Thyroid gland (tissue), 4 donors: ENCODE measurements around the gene MAEA. TPM values are rescaled to one million over a fixed set of nuclear protein-coding genes. Genes with fewer than 3 reads are reported as not detected.

ENCODE experiments used
- DNase-seq, 2 donors: peaks; one replicate each; pipeline ENCODE4 v3.0.0-alpha.2; 2019
- H3K27ac ChIP-seq, 3 donors: fragments of 200-600 bp; sonication (generic); 1 replicate in 2 of 3; 2 replicates in 1 of 3; pipeline ENCODE4 v1.5.1; 2016 to 2019; ENCODE audit warnings: mild to moderate bottlenecking in 1 of 3, moderate library complexity in 1 of 3
- H3K27me3 ChIP-seq: fragments of 200-600 bp; sonication (generic); one replicate; pipeline ENCODE4 v1.5.1; 2019
- H3K36me3 ChIP-seq, 2 donors: fragments of 200-600 bp; sonication (generic); one replicate each; pipeline ENCODE4 v1.5.1; 2016 to 2019
- H3K4me1 ChIP-seq, 2 donors: fragments of 200-600 bp; sonication (generic); one replicate each; pipeline ENCODE4 v1.5.1; 2017 to 2019
- H3K4me3 ChIP-seq, 3 donors: fragments of 200-600 bp; sonication (generic); replicated peaks in 1 of 3; 1 replicate in 2 of 3; 2 replicates in 1 of 3; pipeline ENCODE4 v1.5.1; 2016; ENCODE audit warnings: mild to moderate bottlenecking in 1 of 3
- H3K9me3 ChIP-seq: fragments of 200-600 bp; sonication (generic); one replicate; pipeline ENCODE4 v1.5.1; 2017
- POLR2A ChIP-seq, 2 donors: fragments of 450-650 bp; IDR thresholded peaks; one replicate each; pipeline ENCODE4 v1.6.1; 2017; ENCODE audit warnings: antibody characterized with exemption in 2 of 2, mild to moderate bottlenecking in 2 of 2, moderate library complexity in 1 of 2
- WGBS, 2 donors: methylation state at CpG; one replicate each; pipeline ENCODE4 v1.1.5; 2017; 5-methylcytosine and 5-hydroxymethylcytosine counted together
- intact Hi-C: fragments of 100-400 bp; cut with DNase I; formaldehyde crosslinking; loops from one replicate; pipeline ENCODE4 v1.15.1; 2023
- total RNA-seq, 4 donors: library from RNA; depleted of rRNA; stranded (reverse); fragments of >200 nt; gene quantifications; one replicate each; pipeline ENCODE4 v1.2.3, GENCODE V29; 2016
- TF ChIP-seq, protein P1 (sequence below), 6 experiments: fragments of 200-600 bp in 3 of 6; fragments of 450-650 bp in 3 of 6; sonication (generic) in 3 of 6; IDR thresholded peaks; one replicate each; pipeline ENCODE4 v1.5.1; 2016 to 2019; ENCODE audit warnings: antibody characterized with exemption in 6 of 6, mild to moderate bottlenecking in 2 of 6, inconsistent platforms in 1 of 6, moderate library complexity in 1 of 6

Gene MAEA
- total RNA-seq, 4 donors from 2014 or later, result 85.3 to 99.5 (median 87.3) TPM

DNA sequence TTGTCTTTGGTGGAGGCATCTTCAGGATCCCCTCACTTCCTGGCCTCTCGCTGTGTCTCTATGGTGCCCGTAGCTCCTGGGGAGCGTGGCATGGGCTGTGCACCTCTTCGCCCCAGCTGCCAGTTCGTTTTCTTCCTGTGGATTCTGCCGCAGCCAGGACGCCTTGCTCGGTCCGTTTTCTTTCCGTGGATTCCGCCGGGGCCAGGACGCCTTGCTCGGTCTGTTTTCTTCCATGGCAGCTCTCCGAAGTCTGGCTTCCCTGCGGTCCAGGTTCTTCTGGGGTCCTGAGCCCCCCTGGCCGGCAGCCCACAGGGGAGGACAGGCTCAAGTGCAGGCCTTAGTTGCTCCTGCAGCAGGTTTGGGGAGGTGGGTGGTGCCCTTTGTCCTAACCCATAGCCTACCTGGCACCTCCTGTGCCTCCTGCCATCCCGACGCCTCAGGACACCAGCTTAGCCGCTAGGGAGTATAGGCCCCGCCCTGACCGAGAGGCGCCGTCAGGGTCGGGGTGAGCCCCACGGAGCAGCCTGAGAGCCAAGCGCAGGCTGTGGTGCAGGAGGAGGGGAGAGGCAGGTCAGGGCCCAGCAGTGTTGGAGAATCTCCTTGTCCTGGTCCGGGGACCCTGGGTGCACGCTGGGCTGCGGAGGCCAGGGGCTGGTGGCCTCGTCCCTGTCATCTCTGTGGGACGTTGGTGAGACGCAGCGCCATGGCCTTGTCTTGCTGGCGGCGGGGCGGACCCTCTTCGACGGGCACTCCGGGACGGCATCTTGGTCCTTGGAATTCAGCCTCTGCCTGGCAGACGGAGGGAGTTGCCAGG lies 84.4 kb downstream of the MAEA start:
- Histone ChIP-seq H3K4me3 (no peak overlapping the region), H3K27ac (no peak overlapping the region), H3K36me3 (peaks cover 7 to 15% of the 10 kb centered on the region in 2 donors), H3K9me3 (no peaks in the 10 kb centered on the region), H3K27me3 (no peaks in the 10 kb centered on the region), H3K4me1 (peaks cover 0 to 6% of the 10 kb centered on the region in 2 donors)
- 95 to 96% methylated on average over 24 to 37 of the region's 42 CpGs for WGBS, 2 donors
- no peak for DNase-seq
- TF ChIP-seq, protein P1, sequence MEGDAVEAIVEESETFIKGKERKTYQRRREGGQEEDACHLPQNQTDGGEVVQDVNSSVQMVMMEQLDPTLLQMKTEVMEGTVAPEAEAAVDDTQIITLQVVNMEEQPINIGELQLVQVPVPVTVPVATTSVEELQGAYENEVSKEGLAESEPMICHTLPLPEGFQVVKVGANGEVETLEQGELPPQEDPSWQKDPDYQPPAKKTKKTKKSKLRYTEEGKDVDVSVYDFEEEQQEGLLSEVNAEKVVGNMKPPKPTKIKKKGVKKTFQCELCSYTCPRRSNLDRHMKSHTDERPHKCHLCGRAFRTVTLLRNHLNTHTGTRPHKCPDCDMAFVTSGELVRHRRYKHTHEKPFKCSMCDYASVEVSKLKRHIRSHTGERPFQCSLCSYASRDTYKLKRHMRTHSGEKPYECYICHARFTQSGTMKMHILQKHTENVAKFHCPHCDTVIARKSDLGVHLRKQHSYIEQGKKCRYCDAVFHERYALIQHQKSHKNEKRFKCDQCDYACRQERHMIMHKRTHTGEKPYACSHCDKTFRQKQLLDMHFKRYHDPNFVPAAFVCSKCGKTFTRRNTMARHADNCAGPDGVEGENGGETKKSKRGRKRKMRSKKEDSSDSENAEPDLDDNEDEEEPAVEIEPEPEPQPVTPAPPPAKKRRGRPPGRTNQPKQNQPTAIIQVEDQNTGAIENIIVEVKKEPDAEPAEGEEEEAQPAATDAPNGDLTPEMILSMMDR (IDR thresholded peaks at IDR 0.05), result no peak
- no peak for TF ChIP-seq POLR2A (IDR thresholded peaks at IDR 0.05)
- intact Hi-C loops, result no loop called here

DNA sequence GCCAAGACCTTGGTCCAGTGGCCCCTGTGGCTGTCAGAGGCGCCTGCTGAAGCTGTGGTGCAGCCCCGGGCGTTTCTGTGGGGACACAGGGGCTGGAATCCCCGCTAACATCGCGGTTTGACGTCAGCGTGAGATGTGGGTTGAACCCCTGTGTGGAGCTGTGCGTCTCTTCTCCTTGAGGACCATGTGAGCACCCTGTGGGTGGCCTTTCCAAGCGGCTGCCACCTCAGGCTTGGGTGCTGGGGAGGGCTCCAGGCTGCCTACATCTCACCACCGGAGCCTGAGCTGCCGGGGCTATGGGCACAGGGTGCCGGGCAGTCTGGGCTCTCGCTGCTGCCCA lies 85.0 kb downstream of the MAEA start:
- peaks cover 0 to 5% of the 10 kb centered on the region in 2 donors for H3K4me1 ChIP-seq
- no peak overlapping the region for H3K4me3 ChIP-seq
- H3K27me3 ChIP-seq, result no peaks in the 10 kb centered on the region
- DNase-seq, result no peak
- intact Hi-C loops, result no loop called here
- H3K36me3 ChIP-seq, result peaks cover 7 to 15% of the 10 kb centered on the region in 2 donors
- no peaks in the 10 kb centered on the region for H3K9me3 ChIP-seq
- no peak for TF ChIP-seq POLR2A (IDR thresholded peaks at IDR 0.05)
- TF ChIP-seq, protein P1 (IDR thresholded peaks at IDR 0.05), result no peak
- H3K27ac ChIP-seq, result no peak overlapping the region
- 93 to 95% methylated on average over 10 of the region's 14 CpGs for WGBS, 2 donors

DNA sequence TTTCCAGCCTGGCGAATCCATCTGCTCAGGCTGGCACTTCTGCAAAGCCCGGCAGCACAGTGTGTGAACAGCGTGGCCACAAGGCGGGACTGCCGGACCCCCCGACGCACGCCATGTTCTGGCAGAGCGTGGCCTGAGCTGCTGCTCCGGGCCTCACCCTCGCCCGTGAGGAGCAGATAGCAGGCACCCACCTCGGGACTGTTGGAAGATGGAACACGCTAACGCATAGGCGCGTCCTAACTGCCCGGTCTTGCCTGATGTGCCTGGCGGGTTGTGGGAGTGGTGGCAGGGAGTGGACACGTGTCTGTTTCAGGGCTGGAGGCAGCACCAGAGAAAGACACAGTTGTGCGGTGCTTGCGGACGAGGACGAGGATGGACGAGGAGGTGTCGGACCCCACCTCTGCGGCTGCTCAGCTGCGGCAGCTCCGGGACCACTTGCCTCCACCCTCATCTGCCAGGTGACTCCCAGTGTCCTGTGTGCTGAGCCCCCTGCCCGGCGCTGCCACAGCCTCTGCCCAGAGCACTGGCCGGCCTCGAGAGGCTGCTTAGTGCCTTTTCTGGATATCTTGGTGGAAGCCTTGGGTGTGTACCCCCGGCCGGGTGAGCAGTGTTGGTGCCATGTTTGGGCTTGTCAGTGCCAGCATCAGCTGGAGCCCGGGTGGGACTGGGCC lies 85.5 kb downstream of the MAEA start:
- intact Hi-C loops, result no loop called here
- Histone ChIP-seq H3K9me3 (no peaks in the 10 kb centered on the region), H3K4me3 (no peak overlapping the region), H3K4me1 (peaks cover 0 to under 1% of the 10 kb centered on the region in 2 donors), H3K27me3 (no peaks in the 10 kb centered on the region), H3K27ac (no peak overlapping the region), H3K36me3 (peaks cover 7 to 15% of the 10 kb centered on the region in 2 donors)
- TF ChIP-seq POLR2A (IDR thresholded peaks at IDR 0.05), result no peak
- TF ChIP-seq, protein P1 (IDR thresholded peaks at IDR 0.05), result no peak
- WGBS, 2 donors, result 95 to 97% methylated on average over 32 to 36 of the region's 36 CpGs
- no peak for DNase-seq

DNA sequence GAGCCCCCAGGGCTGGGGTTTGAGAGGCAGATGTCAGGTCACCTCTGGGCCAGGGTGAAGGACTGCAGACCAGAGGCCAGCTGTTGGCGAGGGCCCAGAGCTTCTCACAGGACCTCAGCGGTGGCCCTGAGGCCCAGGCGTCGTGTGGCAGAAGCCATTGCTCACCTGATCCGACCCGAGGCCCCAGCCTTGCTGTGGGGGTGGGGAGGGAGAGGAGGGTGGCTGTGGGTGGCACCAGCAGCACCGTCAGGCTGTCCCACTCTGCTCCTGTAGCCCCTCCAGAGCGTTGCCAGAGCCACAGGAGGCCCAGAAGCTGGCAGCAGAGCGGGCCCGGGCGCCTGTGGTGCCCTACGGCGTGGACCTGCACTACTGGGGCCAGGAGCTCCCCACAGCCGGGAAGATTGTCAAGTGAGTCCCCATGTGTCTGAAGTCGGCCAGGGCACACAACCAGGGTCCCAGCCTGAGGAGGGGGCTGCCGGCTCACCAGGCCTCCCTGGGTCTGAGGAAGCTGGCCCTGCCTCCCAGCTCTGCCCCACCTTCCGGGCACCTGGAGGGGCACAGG lies 86.2 kb downstream of the MAEA start:
- intact Hi-C loops, result no loop called here
- TF ChIP-seq POLR2A (IDR thresholded peaks at IDR 0.05), result no peak
- TF ChIP-seq, protein P1 (IDR thresholded peaks at IDR 0.05), result no peak

More for the DNA sequence above, 86.2 kb downstream of the MAEA start:
- DNase-seq, result no peak
- H3K9me3 ChIP-seq, result no peaks in the 10 kb centered on the region
- peaks cover 7 to 15% of the 10 kb centered on the region in 2 donors for H3K36me3 ChIP-seq
- no peak overlapping the region for H3K27ac ChIP-seq
- no peaks in the 10 kb centered on the region for H3K27me3 ChIP-seq
- no peaks in the 10 kb centered on the region for H3K4me1 ChIP-seq
- no peak overlapping the region for H3K4me3 ChIP-seq
- WGBS, 2 donors, result 84 to 93% methylated on average over 3 to 9 of the region's 17 CpGs
